Measurements from ENCODE around the gene LGMN. TPM values are rescaled to one million over a fixed set of nuclear protein-coding genes. Genes with fewer than 3 reads are reported as not detected.

LGMN gene
- total and polyA plus RNA-seq, 2 of the 13 experiments (the other 11 are each of a cell fraction or from before 2014, with no cell fraction given), result 28.9 to 76.4 TPM

DNA sequence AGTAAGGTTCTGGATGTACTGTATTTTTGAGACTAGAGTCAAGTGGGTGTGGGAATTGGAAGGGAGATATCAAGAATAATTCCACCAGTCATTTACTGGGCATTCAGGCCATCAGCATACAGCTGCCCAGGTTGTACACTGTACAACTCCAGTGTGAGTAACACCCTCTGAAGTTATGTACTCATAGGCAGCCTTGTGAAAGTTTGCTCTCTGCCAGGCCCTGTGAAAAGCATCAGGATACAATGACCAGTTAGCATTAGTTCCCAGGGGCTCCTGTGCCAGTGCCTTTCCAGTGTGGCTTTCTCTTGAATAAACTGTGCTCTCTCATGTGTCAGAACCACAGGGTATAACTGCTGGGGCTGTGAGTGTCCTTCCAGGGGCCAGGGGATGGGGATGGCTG lies 89.7 kb downstream of the LGMN start:
- no peaks in the 10 kb centered on the region for H3K79me2 ChIP-seq (ENCODE audit: insufficient read depth, low read length)
- no peak overlapping the region for H3K27ac ChIP-seq (ENCODE audit: extremely low read length, insufficient read depth, low read length)
- no peaks in the 10 kb centered on the region for H3K4me1 ChIP-seq (ENCODE audit: insufficient read depth, low read length)
- BruUV-seq (replicated peaks), result no TSS peak
- DNase-seq (ENCODE audit: low spot score) (no peak), ATAC-seq (no peak), FAIRE-seq (no peak)
- H3K4me3 ChIP-seq (replicated peaks in 1 of 3; ENCODE audit: insufficient read depth in 1 of 3, low read depth in 2 of 3, low read length in 3 of 3), result no peak overlapping the region
- peaks cover 2 to 7% of the 10 kb centered on the region in 2 experiments; a peak in 1 of 5 replicates for H3K36me3 ChIP-seq (replicated peaks in 1 of 2; ENCODE audit: control insufficient read depth in 1 of 2, insufficient read depth in 2 of 2, low read length in 2 of 2)
- no peak for TF ChIP-seq CENPX (CRISPR knock-in tag; IDR thresholded peaks at IDR 0.05)
- no peak for TF ChIP-seq ZNF430 (CRISPR knock-in tag; IDR thresholded peaks at IDR 0.05)
- TF ChIP-seq, protein P1, sequence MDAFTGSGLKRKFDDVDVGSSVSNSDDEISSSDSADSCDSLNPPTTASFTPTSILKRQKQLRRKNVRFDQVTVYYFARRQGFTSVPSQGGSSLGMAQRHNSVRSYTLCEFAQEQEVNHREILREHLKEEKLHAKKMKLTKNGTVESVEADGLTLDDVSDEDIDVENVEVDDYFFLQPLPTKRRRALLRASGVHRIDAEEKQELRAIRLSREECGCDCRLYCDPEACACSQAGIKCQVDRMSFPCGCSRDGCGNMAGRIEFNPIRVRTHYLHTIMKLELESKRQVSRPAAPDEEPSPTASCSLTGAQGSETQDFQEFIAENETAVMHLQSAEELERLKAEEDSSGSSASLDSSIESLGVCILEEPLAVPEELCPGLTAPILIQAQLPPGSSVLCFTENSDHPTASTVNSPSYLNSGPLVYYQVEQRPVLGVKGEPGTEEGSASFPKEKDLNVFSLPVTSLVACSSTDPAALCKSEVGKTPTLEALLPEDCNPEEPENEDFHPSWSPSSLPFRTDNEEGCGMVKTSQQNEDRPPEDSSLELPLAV (CRISPR knock-in tag; conservative IDR thresholded peaks at IDR 0.05; ENCODE audit: low read depth), result no peak
- TF ChIP-seq KLF6 (CRISPR knock-in tag; IDR thresholded peaks at IDR 0.05), result no peak
- TF ChIP-seq NFKB2 (CRISPR knock-in tag; IDR thresholded peaks at IDR 0.05; ENCODE audit: borderline replicate concordance), result no peak
- no peak for TF ChIP-seq ZZZ3 (CRISPR knock-in tag; IDR thresholded peaks at IDR 0.05; ENCODE audit: borderline replicate concordance)
- no peak for TF ChIP-seq ZFX (CRISPR knock-in tag; IDR thresholded peaks at IDR 0.05; ENCODE audit: low read depth)
- TF ChIP-seq, protein P2, sequence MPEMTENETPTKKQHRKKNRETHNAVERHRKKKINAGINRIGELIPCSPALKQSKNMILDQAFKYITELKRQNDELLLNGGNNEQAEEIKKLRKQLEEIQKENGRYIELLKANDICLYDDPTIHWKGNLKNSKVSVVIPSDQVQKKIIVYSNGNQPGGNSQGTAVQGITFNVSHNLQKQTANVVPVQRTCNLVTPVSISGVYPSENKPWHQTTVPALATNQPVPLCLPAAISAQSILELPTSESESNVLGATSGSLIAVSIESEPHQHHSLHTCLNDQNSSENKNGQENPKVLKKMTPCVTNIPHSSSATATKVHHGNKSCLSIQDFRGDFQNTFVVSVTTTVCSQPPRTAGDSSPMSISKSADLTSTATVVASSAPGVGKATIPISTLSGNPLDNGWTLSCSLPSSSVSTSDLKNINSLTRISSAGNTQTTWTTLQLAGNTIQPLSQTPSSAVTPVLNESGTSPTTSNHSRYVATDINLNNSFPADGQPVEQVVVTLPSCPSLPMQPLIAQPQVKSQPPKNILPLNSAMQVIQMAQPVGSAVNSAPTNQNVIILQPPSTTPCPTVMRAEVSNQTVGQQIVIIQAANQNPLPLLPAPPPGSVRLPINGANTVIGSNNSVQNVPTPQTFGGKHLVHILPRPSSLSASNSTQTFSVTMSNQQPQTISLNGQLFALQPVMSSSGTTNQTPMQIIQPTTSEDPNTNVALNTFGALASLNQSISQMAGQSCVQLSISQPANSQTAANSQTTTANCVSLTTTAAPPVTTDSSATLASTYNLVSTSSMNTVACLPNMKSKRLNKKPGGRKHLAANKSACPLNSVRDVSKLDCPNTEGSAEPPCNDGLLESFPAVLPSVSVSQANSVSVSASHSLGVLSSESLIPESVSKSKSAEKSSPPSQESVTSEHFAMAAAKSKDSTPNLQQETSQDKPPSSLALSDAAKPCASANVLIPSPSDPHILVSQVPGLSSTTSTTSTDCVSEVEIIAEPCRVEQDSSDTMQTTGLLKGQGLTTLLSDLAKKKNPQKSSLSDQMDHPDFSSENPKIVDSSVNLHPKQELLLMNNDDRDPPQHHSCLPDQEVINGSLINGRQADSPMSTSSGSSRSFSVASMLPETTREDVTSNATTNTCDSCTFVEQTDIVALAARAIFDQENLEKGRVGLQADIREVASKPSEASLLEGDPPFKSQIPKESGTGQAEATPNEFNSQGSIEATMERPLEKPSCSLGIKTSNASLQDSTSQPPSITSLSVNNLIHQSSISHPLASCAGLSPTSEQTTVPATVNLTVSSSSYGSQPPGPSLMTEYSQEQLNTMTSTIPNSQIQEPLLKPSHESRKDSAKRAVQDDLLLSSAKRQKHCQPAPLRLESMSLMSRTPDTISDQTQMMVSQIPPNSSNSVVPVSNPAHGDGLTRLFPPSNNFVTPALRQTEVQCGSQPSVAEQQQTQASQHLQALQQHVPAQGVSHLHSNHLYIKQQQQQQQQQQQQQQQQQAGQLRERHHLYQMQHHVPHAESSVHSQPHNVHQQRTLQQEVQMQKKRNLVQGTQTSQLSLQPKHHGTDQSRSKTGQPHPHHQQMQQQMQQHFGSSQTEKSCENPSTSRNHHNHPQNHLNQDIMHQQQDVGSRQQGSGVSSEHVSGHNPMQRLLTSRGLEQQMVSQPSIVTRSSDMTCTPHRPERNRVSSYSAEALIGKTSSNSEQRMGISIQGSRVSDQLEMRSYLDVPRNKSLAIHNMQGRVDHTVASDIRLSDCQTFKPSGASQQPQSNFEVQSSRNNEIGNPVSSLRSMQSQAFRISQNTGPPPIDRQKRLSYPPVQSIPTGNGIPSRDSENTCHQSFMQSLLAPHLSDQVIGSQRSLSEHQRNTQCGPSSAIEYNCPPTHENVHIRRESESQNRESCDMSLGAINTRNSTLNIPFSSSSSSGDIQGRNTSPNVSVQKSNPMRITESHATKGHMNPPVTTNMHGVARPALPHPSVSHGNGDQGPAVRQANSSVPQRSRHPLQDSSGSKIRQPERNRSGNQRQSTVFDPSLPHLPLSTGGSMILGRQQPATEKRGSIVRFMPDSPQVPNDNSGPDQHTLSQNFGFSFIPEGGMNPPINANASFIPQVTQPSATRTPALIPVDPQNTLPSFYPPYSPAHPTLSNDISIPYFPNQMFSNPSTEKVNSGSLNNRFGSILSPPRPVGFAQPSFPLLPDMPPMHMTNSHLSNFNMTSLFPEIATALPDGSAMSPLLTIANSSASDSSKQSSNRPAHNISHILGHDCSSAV (CRISPR knock-in tag; IDR thresholded peaks at IDR 0.05; ENCODE audit: borderline replicate concordance), result no peak
- no peak for TF ChIP-seq ZC3H4 (CRISPR knock-in tag; IDR thresholded peaks at IDR 0.05; ENCODE audit: borderline replicate concordance)
- H3K4me2 ChIP-seq (ENCODE audit: low read depth, low read length), result no peak overlapping the region
- no peaks in the 10 kb centered on the region for H3K27me3 ChIP-seq (ENCODE audit: control insufficient read depth in 1 of 2, insufficient read depth in 2 of 2, low read length in 2 of 2)
- ChIA-PET POLR2A (no interaction called here), CTCF (ENCODE audit: low intra/inter-chr PET ratio, low total read pairs) (no interaction called here)
- in situ Hi-C loops (cut with HindIII; ENCODE audit: extremely low pct_ligation_motif_present, low pct_unique_long_range_greater_than_20kb) (no loop called here), intact Hi-C loops (cut with micrococcal nuclease; ENCODE audit: unreplicated experiment) (no loop called here)
- no peak overlapping the region for H2AFZ ChIP-seq (ENCODE audit: low read length)
- H3K9ac ChIP-seq (ENCODE audit: insufficient read depth, low read depth, low read length), result no peak overlapping the region
- H3K9me3 ChIP-seq (ENCODE audit: low read length), result no peaks in the 10 kb centered on the region
- no peaks in the 10 kb centered on the region for H4K20me1 ChIP-seq (ENCODE audit: insufficient read depth, low read length)
